Prostate gland (tissue), 2 donors: Measurements from ENCODE around the gene MAD2L1BP.
"Not testable (repeated sequence)": the region's sequence is repeated elsewhere in the genome, so short reads cannot be mapped to it uniquely, and the experiment has no call there.

Experiments
- POLR2AphosphoS5 ChIP-seq: sonication (generic); formaldehyde crosslinking; IDR thresholded peaks from one replicate; pipeline ENCODE4 v1.6.1; 2017; ENCODE audit warnings: antibody characterized with exemption
- TF ChIP-seq, protein P1 (sequence below), 4 experiments: fragments of 200-600 bp in 2 of 4; fragments of 450-650 bp in 2 of 4; sonication (generic) in 2 of 4; IDR thresholded peaks; 1 replicate in 3 of 4; 2 replicates in 1 of 4; pipeline ENCODE4 v1.5.1; 2016 to 2019; ENCODE audit warnings: antibody characterized with exemption in 4 of 4, mild to moderate bottlenecking in 2 of 4, moderate library complexity in 2 of 4

- not testable (repeated sequence) for TF ChIP-seq POLR2AphosphoS5
- TF ChIP-seq, protein P1, sequence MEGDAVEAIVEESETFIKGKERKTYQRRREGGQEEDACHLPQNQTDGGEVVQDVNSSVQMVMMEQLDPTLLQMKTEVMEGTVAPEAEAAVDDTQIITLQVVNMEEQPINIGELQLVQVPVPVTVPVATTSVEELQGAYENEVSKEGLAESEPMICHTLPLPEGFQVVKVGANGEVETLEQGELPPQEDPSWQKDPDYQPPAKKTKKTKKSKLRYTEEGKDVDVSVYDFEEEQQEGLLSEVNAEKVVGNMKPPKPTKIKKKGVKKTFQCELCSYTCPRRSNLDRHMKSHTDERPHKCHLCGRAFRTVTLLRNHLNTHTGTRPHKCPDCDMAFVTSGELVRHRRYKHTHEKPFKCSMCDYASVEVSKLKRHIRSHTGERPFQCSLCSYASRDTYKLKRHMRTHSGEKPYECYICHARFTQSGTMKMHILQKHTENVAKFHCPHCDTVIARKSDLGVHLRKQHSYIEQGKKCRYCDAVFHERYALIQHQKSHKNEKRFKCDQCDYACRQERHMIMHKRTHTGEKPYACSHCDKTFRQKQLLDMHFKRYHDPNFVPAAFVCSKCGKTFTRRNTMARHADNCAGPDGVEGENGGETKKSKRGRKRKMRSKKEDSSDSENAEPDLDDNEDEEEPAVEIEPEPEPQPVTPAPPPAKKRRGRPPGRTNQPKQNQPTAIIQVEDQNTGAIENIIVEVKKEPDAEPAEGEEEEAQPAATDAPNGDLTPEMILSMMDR (IDR thresholded peaks at IDR 0.05): not testable (repeated sequence)
These were observed 46.1 kb upstream of the MAD2L1BP start for GRCh38 chr6:43589564-43589963.
